ENCODE measurements around the gene USP22.

GRCh38 chr17:20987511-20987910 lies 55.3 kb downstream of the USP22 start:
- TF ChIP-seq ELK1 (IDR thresholded peaks at IDR 0.05; ENCODE audit: borderline replicate concordance, low read depth, low read length) (no peak), CTCF (conservative IDR thresholded peaks at IDR 0.05; ENCODE audit: low read depth, low read length) (no peak), POLR2A (IDR thresholded peaks at IDR 0.05; ENCODE audit: low read depth, low read length) (no peak), BHLHE40 (IDR thresholded peaks at IDR 0.05; ENCODE audit: low read depth, low read length) (no peak), CEBPB (IDR thresholded peaks at IDR 0.05; ENCODE audit: low read depth, low read length) (no peak), SMC3 (IDR thresholded peaks at IDR 0.05; ENCODE audit: low read depth, low read length) (no peak), MAZ (IDR thresholded peaks at IDR 0.05; ENCODE audit: borderline replicate concordance, low read depth, low read length) (no peak), RFX5 (IDR thresholded peaks at IDR 0.05; ENCODE audit: low read depth, low read length) (no peak)
